BE2C (cell line): ENCODE measurements around the gene RNF213.
"Not testable (repeated sequence)": the region's sequence is repeated elsewhere in the genome, so short reads cannot be mapped to it uniquely, and the experiment has no call there.

Experiments used
- DNase-seq: peaks from one replicate; pipeline ENCODE4 v3.0.0-alpha.2; 2020
- H3K27me3 ChIP-seq: fragments of 250-450 bp; sonication (Bioruptor Pico); 2 replicates; pipeline ENCODE4 v1.5.1; 2020; ENCODE audit warnings: mild to moderate bottlenecking
- H3K36me3 ChIP-seq: fragments of 250-450 bp; sonication (Bioruptor Pico); 2 replicates; pipeline ENCODE4 v1.5.1; 2020; ENCODE audit warnings: mild to moderate bottlenecking
- H3K4me1 ChIP-seq: fragments of 250-450 bp; sonication (Bioruptor Pico); 2 replicates; pipeline ENCODE4 v1.5.1; 2020
- H3K4me3 ChIP-seq: 2 replicates; pipeline ENCODE4 v1.5.1; 2011; ENCODE audit warnings: low read depth, low read length
- H3K9me3 ChIP-seq: fragments of 250-450 bp; sonication (Bioruptor Pico); 2 replicates; pipeline ENCODE4 v1.5.1; 2020
- TF ChIP-seq, protein P1 (sequence below): IDR thresholded peaks from 2 replicates; pipeline ENCODE4 v1.5.1; 2012; ENCODE audit warnings: mild to moderate bottlenecking, low read depth, low read length

RNF213 gene

DNA sequence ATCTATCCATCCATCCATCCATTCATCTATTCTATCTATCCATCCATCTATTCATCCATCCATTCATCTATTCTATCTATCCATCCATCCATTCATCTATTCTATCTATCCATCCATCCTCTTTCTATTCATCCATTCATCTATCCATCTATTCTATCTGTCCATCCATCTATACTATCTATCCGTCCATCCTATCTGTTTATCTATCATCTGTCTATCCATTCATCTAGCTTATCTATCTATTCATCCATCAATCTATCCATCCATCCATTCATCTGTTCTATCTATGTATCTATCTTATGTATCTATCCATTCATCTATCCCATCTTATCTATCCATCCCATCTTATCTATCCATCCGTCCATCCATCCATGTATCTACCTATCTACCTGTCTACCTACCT, 8.8 kb downstream of the RNF213 start:
- Histone ChIP-seq H3K4me1 (no peaks in the 10 kb centered on the region), H3K9me3 (no peaks in the 10 kb centered on the region), H3K4me3 (no peak overlapping the region), H3K36me3 (no peaks in the 10 kb centered on the region), H3K27me3 (no peaks in the 10 kb centered on the region)
- DNase-seq = no peak
- TF ChIP-seq, protein P1, sequence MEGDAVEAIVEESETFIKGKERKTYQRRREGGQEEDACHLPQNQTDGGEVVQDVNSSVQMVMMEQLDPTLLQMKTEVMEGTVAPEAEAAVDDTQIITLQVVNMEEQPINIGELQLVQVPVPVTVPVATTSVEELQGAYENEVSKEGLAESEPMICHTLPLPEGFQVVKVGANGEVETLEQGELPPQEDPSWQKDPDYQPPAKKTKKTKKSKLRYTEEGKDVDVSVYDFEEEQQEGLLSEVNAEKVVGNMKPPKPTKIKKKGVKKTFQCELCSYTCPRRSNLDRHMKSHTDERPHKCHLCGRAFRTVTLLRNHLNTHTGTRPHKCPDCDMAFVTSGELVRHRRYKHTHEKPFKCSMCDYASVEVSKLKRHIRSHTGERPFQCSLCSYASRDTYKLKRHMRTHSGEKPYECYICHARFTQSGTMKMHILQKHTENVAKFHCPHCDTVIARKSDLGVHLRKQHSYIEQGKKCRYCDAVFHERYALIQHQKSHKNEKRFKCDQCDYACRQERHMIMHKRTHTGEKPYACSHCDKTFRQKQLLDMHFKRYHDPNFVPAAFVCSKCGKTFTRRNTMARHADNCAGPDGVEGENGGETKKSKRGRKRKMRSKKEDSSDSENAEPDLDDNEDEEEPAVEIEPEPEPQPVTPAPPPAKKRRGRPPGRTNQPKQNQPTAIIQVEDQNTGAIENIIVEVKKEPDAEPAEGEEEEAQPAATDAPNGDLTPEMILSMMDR = no peak

DNA sequence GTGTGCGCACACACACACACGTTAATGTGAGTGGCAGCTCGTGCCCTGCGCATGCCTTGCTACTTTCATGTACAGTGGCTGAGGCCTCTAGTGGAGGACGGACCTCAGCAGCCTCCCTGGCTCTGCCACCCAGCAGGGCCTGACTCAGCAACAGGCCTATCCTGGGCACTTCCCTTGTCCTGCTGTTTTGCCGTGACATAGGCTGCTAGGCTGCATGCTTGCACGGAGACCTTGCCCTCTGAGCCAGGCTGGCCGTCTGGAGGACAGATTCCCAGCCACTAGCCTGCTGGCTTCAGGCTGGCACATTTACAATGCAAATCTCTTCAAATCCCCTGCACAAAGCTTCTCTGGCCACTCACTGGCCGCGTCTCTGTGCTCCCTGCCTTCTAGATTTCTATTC, 9.5 kb downstream of the RNF213 start:
- H3K27me3 ChIP-seq = no peaks in the 10 kb centered on the region
- no peaks in the 10 kb centered on the region for H3K36me3 ChIP-seq
- TF ChIP-seq, protein P1 = no peak
- no peak overlapping the region for H3K4me3 ChIP-seq
- DNase-seq = no peak
- no peaks in the 10 kb centered on the region for H3K9me3 ChIP-seq
- H3K4me1 ChIP-seq = no peaks in the 10 kb centered on the region

DNA sequence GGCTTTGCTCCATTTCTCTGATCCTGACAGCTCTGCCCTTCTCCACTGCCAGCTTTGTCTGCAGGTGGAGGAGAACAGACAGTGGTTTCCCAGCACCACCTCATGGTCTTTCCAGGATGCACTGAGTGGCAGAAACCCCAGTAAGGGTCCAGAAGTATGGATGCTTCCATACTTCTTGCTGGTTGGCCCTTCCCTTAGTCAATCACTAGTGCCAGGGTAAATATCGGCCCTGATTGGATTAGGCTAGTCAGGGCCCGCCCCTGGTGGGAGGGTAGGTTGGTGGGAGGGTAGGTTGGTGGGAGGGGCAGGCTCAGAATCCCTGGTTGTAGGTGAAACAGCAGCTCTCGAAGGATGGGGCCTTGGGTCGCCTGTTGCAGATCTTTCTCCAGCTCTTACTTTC, 10.2 kb downstream of the RNF213 start:
- peak; percentile 68 for DNase-seq
- Histone ChIP-seq H3K4me3 (no peak overlapping the region), H3K4me1 (no peaks in the 10 kb centered on the region), H3K9me3 (no peaks in the 10 kb centered on the region), H3K27me3 (no peaks in the 10 kb centered on the region), H3K36me3 (no peaks in the 10 kb centered on the region)
- TF ChIP-seq, protein P1 = no peak

DNA sequence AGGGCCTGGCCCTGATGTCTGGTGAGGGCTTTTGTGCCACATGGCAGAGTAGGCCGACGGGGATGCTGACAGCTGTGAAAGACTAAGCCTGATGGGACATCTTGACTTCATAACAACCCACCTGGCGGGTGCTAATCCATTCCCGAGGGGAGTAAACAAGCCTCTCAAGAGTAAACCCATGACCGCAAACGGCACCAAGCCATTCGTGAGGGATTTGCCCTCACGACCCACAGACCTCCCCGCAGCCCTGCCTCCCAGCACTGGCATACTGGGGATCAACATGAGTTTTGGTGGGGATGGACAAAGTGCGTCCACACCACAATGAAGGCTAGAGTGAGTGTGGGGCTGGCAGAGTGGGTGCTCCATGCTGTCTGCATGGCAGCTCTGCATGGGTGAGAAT, 11.7 kb downstream of the RNF213 start:
- no peaks in the 10 kb centered on the region for H3K4me1 ChIP-seq
- TF ChIP-seq, protein P1 = no peak
- no peaks in the 10 kb centered on the region for H3K36me3 ChIP-seq
- H3K9me3 ChIP-seq = no peaks in the 10 kb centered on the region
- DNase-seq = no peak
- no peak overlapping the region for H3K4me3 ChIP-seq
- no peaks in the 10 kb centered on the region for H3K27me3 ChIP-seq

DNA sequence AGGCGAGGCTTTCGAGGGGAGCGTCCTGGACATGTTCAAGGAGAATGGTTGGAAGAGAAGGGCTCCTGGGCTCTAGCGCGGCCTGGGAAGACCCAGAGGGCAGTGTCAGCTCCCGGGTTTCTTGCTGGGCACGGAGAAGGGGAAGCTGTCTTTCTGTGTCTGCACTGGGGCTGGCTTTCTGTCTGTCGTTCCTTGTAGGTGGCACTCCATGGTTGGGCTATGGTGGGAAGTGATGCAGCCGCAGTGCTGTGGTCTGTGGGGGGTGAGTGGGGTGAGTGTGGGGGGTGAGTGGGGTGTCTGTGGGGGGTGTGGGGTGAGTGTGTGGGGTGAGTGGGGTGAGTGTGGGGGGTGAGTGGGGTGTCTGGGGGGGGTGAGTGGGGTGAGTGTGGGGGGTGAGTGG, 13.7 kb downstream of the RNF213 start:
- TF ChIP-seq, protein P1 = no peak
- no peaks in the 10 kb centered on the region for H3K36me3 ChIP-seq

DNA sequence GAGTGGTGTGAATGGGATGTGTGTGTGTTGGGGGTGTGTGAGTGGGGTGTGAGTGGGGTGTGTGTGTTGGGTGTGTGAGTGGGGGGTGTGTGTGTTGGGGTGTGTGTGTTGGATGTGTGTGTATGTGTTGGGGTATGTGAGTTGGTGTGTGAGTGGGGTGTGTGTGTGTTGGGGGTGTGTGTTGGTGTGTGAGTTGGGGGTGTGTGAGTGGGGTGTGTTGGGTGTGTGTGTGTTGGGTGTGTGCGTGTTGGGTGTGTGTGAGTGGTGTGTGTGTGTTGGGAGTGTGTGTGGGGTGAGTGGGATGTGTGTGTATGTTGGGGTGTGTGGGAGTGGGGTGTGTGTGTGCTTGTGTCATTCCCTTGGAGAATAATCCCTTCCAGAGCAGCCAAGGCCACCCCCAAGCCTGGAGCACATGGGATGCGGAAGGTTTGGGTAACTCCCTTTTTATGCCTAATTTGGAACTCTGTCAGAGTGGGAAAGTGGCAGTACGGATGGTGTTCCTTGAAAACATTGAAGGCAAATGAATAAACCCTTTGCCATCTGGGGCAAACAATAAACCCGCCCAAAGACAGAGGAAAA, 14.3 kb downstream of the RNF213 start:
- H3K4me3 ChIP-seq = no peak overlapping the region
- H3K4me1 ChIP-seq = no peaks in the 10 kb centered on the region
- no peaks in the 10 kb centered on the region for H3K36me3 ChIP-seq
- TF ChIP-seq, protein P1 = no peak
- no peak for DNase-seq
- no peaks in the 10 kb centered on the region for H3K9me3 ChIP-seq
- H3K27me3 ChIP-seq = no peaks in the 10 kb centered on the region

More for the DNA sequence above, 13.7 kb downstream of the RNF213 start:
- Histone ChIP-seq H3K27me3 (no peaks in the 10 kb centered on the region), H3K4me3 (no peak overlapping the region), H3K4me1 (no peaks in the 10 kb centered on the region), H3K9me3 (no peaks in the 10 kb centered on the region)
- no peak for DNase-seq

DNA sequence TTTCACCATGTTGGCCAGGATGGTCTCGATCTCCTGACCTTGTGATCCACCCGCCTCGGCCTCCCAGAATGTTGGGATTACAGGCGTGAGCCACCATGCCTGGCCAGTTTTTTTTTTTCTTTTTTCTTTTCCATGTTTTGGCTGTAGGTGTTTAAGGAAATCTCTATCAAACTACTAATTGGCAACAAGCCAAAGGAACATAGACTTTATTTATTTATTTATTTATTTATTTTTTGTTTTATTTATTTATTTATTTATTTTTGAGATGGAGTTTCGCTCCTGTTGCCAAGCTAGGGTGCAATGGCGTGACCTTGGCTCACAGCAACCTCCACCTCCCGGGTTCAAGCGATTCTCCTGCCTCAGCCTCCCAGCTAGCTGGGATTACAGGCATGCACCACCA, 15.2 kb downstream of the RNF213 start:
- H3K4me1 ChIP-seq, H3K36me3 ChIP-seq, H3K9me3 ChIP-seq, H3K4me3 ChIP-seq, H3K27me3 ChIP-seq, DNase-seq: not testable (repeated sequence)
